H1 (cell line): ENCODE data around the gene PIK3CA. TPM values are rescaled to one million over a fixed set of nuclear protein-coding genes. Genes with fewer than 3 reads are reported as not detected.

Source experiments
- CTCF ChIA-PET: fragments of 300-600 bp; sonication (Branson Sonifier 250); formaldehyde crosslinking; loops from one replicate; lab custom pipeline; 2021; ENCODE audit not compliant: partially characterized antibody; lab: Charles Lee
- POLR2A ChIA-PET: fragments of 300-600 bp; sonication (Branson Sonifier 250); formaldehyde crosslinking; loops from one replicate; lab custom pipeline; 2021; ENCODE audit warnings: inconsistent platforms; ENCODE audit not compliant: partially characterized antibody; lab: Charles Lee
- DNase-seq, 2 experiments: peaks; one replicate each; pipeline versions ENCODE4 v3.0.0 to v3.0.0-alpha.2; 2010 to 2022; ENCODE audit warnings: low spot score in 2 of 2, low read depth in 1 of 2, mixed read lengths in 1 of 2
- FAIRE-seq: peaks from 2 replicates; lab custom pipeline; 2011; peaks lifted over from hg19 to GRCh38; lab: Jason Lieb, UNC
- H2AFZ ChIP-seq: 2 replicates; pipeline ENCODE4 v1.8.1; 2012; ENCODE audit warnings: low read length, inconsistent platforms
- H2AK5ac ChIP-seq: 2 replicates; pipeline ENCODE4 v1.6.1; 2013; ENCODE audit warnings: low read depth, low read length
- H2BK120ac ChIP-seq: replicated peaks from 2 replicates; pipeline ENCODE3; 2013; ENCODE audit warnings: low read depth, low read length, inconsistent platforms
- H2BK12ac ChIP-seq: 2 replicates; pipeline ENCODE4 v1.6.1; 2013; ENCODE audit warnings: low read depth, low read length
- H2BK15ac ChIP-seq: 2 replicates; pipeline ENCODE4 v1.6.1; 2013; ENCODE audit warnings: low read length
- H2BK20ac ChIP-seq: 2 replicates; pipeline ENCODE4 v1.6.1; 2013; ENCODE audit warnings: low read length
- H2BK5ac ChIP-seq: 2 replicates; pipeline ENCODE4 v1.6.1; 2013; ENCODE audit warnings: low read depth, low read length
- H3K14ac ChIP-seq: 2 replicates; pipeline ENCODE4 v1.6.1; 2013; ENCODE audit warnings: inconsistent platforms; ENCODE audit not compliant: insufficient read length
- H3K18ac ChIP-seq: 2 replicates; pipeline ENCODE4 v1.6.1; 2013; ENCODE audit warnings: low read length; ENCODE audit errors: extremely low read depth
- H3K23ac ChIP-seq: 2 replicates; pipeline ENCODE4 v1.6.1; 2013; ENCODE audit warnings: inconsistent platforms; ENCODE audit not compliant: insufficient read length
- H3K23me2 ChIP-seq: 2 replicates; pipeline ENCODE4 v1.6.1; 2013; ENCODE audit warnings: low read depth, low read length
- H3K27ac ChIP-seq: 2 replicates; pipeline ENCODE4 v1.6.1; 2011; ENCODE audit warnings: low read depth, low read length, inconsistent platforms
- H3K27me3 ChIP-seq, 4 experiments: replicated peaks in 1 of 4; 1 replicate in 1 of 4; 2 replicates in 3 of 4; pipeline versions ENCODE4 v1.6.1 to v1.8.1; 2011 to 2013; ENCODE audit warnings: low read length in 3 of 4, mild to moderate bottlenecking in 3 of 4, inconsistent platforms in 2 of 4, mixed read lengths in 2 of 4, moderate library complexity in 1 of 4; ENCODE audit not compliant: control insufficient read depth in 3 of 4, insufficient read depth in 3 of 4; ENCODE audit errors: extremely low read depth in 1 of 4
- H3K36me3 ChIP-seq, 4 experiments: 2 replicates each; pipeline versions ENCODE4 v1.6.1 to v1.8.1; 2011 to 2013; ENCODE audit warnings: mild to moderate bottlenecking in 4 of 4, low read length in 3 of 4, moderate library complexity in 2 of 4, control low read depth in 1 of 4, inconsistent platforms in 1 of 4; ENCODE audit not compliant: insufficient read depth in 4 of 4, control insufficient read depth in 2 of 4
- H3K4ac ChIP-seq: replicated peaks from 2 replicates; pipeline ENCODE3; 2013; ENCODE audit warnings: low read length, low read depth, mixed read lengths, inconsistent platforms; ENCODE audit not compliant: insufficient read length
- H3K4me1 ChIP-seq, 4 experiments: replicated peaks in 1 of 4; 1 replicate in 1 of 4; 2 replicates in 3 of 4; pipeline versions ENCODE4 v1.6.1 to v1.8.1; 2011 to 2013; ENCODE audit warnings: low read length in 3 of 4, inconsistent platforms in 2 of 4, mixed read lengths in 1 of 4; ENCODE audit not compliant: insufficient read depth in 4 of 4, control insufficient read depth in 3 of 4
- H3K4me2 ChIP-seq, 2 experiments: 2 replicates each; pipeline versions ENCODE4 v1.6.1 to v1.8.1; 2011 to 2013; ENCODE audit warnings: low read depth in 2 of 2, low read length in 2 of 2, control low read depth in 1 of 2, inconsistent platforms in 1 of 2, mild to moderate bottlenecking in 1 of 2; ENCODE audit not compliant: insufficient read depth in 1 of 2
- H3K4me3 ChIP-seq, 4 experiments: fragments of 200-600, 300-600 bp in 1 of 4; sonication (generic), shearing (Covaris generic), sonication (Bioruptor Twin) in 1 of 4; 2 replicates each; pipeline versions ENCODE4 v1.5.1 to v1.8.1; 2011 to 2016; ENCODE audit warnings: low read length in 4 of 4, low read depth in 3 of 4, control low read depth in 2 of 4, inconsistent platforms in 2 of 4, mild to moderate bottlenecking in 2 of 4, mixed read lengths in 1 of 4, moderate library complexity in 1 of 4; ENCODE audit not compliant: insufficient read depth in 2 of 4; ENCODE audit errors: extremely low read depth in 1 of 4
- H3K56ac ChIP-seq: replicated peaks from 2 replicates; pipeline ENCODE3; 2013; ENCODE audit warnings: low read depth, mild to moderate bottlenecking, mixed read lengths, low read length, inconsistent platforms; ENCODE audit not compliant: insufficient read length
- H3K79me1 ChIP-seq: 2 replicates; pipeline ENCODE4 v1.6.1; 2013; ENCODE audit warnings: low read depth, low read length, control low read depth
- H3K79me2 ChIP-seq, 2 experiments: 2 replicates each; pipeline versions ENCODE4 v1.6.1 to v1.8.1; 2012 to 2013; ENCODE audit warnings: low read length in 2 of 2, mild to moderate bottlenecking in 2 of 2, inconsistent platforms in 1 of 2; ENCODE audit not compliant: insufficient read depth in 2 of 2, control insufficient read depth in 1 of 2
- H3K9ac ChIP-seq, 4 experiments: replicated peaks in 1 of 4; 1 replicate in 1 of 4; 2 replicates in 3 of 4; pipeline versions ENCODE4 v1.6.1 to v1.8.1; 2011 to 2013; ENCODE audit warnings: low read depth in 3 of 4, low read length in 3 of 4, control low read depth in 2 of 4, mild to moderate bottlenecking in 2 of 4, moderate library complexity in 2 of 4, inconsistent platforms in 1 of 4; ENCODE audit errors: extremely low read depth in 1 of 4
- H3K9me3 ChIP-seq, 2 experiments: 2 replicates each; pipeline versions ENCODE4 v1.6.1 to v1.8.1; 2012 to 2013; ENCODE audit warnings: mild to moderate bottlenecking in 2 of 2, moderate library complexity in 2 of 2, control low read depth in 1 of 2, inconsistent platforms in 1 of 2, low read depth in 1 of 2, low read length in 1 of 2, mixed read lengths in 1 of 2; ENCODE audit not compliant: insufficient read depth in 2 of 2
- H4K20me1 ChIP-seq, 2 experiments: replicated peaks in 1 of 2; 2 replicates each; pipeline versions ENCODE3 to v1.8.1; 2011 to 2013; ENCODE audit warnings: inconsistent platforms in 2 of 2, low read length in 2 of 2, mild to moderate bottlenecking in 1 of 2; ENCODE audit not compliant: insufficient read depth in 2 of 2, control insufficient read depth in 1 of 2
- H4K5ac ChIP-seq: 2 replicates; pipeline ENCODE4 v1.6.1; 2013; ENCODE audit warnings: low read length, low read depth, mixed read lengths, inconsistent platforms; ENCODE audit not compliant: insufficient read length
- H4K8ac ChIP-seq: 2 replicates; pipeline ENCODE4 v1.8.0; 2013; ENCODE audit warnings: mild to moderate bottlenecking, moderate library complexity, low read length, inconsistent platforms; ENCODE audit not compliant: insufficient read depth; ENCODE audit errors: extremely low read depth
- H4K91ac ChIP-seq: replicated peaks from 2 replicates; pipeline ENCODE3; 2013; ENCODE audit warnings: low read length, mixed read lengths, inconsistent platforms; ENCODE audit not compliant: insufficient read length
- BCL11A ChIP-seq, 2 experiments: IDR thresholded peaks; one replicate each; pipeline ENCODE4 v1.6.1; 2011; ENCODE audit warnings: low read depth in 2 of 2, low read length in 2 of 2, mild to moderate bottlenecking in 2 of 2
- GABPA ChIP-seq: IDR thresholded peaks from 2 replicates; pipeline ENCODE4 v1.6.1; 2011; ENCODE audit warnings: mild to moderate bottlenecking, low read length, moderate library complexity, borderline replicate concordance; ENCODE audit not compliant: insufficient read depth
- GTF2F1 ChIP-seq: IDR thresholded peaks from 2 replicates; pipeline ENCODE4 v1.6.1; 2012; ENCODE audit warnings: low read depth, low read length, improper control_type of control experiment, borderline replicate concordance
- HDAC2 ChIP-seq, 2 experiments: fragments of 300-600 bp in 1 of 2; sonication (generic) in 1 of 2; IDR thresholded peaks; 2 replicates each; pipeline ENCODE4 v1.6.1; 2011 to 2012; ENCODE audit warnings: low read depth in 2 of 2, low read length in 2 of 2, mild to moderate bottlenecking in 2 of 2, moderate library complexity in 2 of 2, borderline replicate concordance in 1 of 2, inconsistent platforms in 1 of 2
- SIRT6 ChIP-seq: IDR thresholded peaks from one replicate; pipeline ENCODE4 v1.7.1; 2012; ENCODE audit warnings: low read length, inconsistent platforms
- SP4 ChIP-seq: IDR thresholded peaks from 2 replicates; pipeline ENCODE4 v1.6.1; 2012; ENCODE audit warnings: low read length, inconsistent platforms
- ZNF274 ChIP-seq: IDR thresholded peaks from 2 replicates; pipeline ENCODE4 v1.7.0; 2012; ENCODE audit warnings: low read length, borderline replicate concordance; ENCODE audit errors: extremely low read depth
- WGBS, 2 experiments: shearing (Covaris generic) in 1 of 2; methylation state at CpG; one replicate each; pipeline versions ENCODE4 v1.1.6 to v1.1.7; 2013 to 2015; ENCODE audit warnings: low lambda C conversion rate in 2 of 2, mixed read lengths in 2 of 2, inconsistent platforms in 1 of 2, low coverage in 1 of 2, missing lambda C conversion rate in 1 of 2; ENCODE audit not compliant: insufficient replicate concordance in 2 of 2, insufficient coverage in 1 of 2, insufficient read length in 1 of 2; ENCODE audit errors: extremely low coverage in 1 of 2, missing lambda C conversion rate in 1 of 2; 5-methylcytosine and 5-hydroxymethylcytosine counted together
- polyA plus RNA-seq, 7 experiments: library from polyadenylated mRNA; depleted of rRNA in 3 of 7; stranded (reverse) in 5 of 7; unstranded in 2 of 7; fragments of >200 nt in 5 of 7; fragments of 200-250 nt in 2 of 7; gene quantifications; 1 replicate in 5 of 7; 2 replicates in 1 of 7; 4 replicates in 1 of 7; pipeline versions ENCODE4 v1.2.1 to v1.2.3, GENCODE V29; 2011 to 2013; ENCODE audit warnings: missing spikeins in 2 of 7, mixed read lengths in 2 of 7
- total RNA-seq: library from RNA; stranded (reverse); fragmentation: NEBNext Ultra II Directional; extraction: Animal tissue kit (Norgen Biotek cat#: 25700); gene quantifications from 2 replicates; pipeline ENCODE4 v1.2.1, GENCODE V29; 2021
- TF ChIP-seq, protein P1 (sequence below): IDR thresholded peaks from 2 replicates; pipeline ENCODE4 v1.6.1; 2012; ENCODE audit warnings: low read length, inconsistent platforms

The PIK3CA gene
- total and polyA plus RNA-seq, 2 of the 8 experiments (the other 6 are each of a cell fraction or from before 2014, with no cell fraction given), result 1.6 to 11.3 TPM

DNA sequence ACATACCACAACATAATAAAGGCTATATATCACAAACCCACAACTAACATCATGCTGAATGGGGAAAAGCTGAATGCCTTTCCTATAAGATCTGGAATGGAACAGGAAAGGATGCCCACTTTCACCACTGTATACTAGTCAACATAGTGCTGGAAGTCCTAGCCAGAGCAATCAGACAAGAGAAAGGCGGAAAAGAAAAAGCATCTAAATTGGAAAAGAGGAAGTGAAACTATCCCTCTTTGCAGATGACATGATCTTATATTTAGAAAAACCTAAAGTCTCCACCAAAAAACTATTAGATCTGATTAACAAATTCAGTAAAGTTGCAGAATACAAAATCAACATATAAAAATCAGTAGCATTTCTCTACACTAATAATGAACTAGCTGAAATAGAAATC is 14.6 kb upstream of the PIK3CA start:
- no peaks in the 10 kb centered on the region for H3K4me1 ChIP-seq
- H2AFZ ChIP-seq, result no peak overlapping the region
- no peak overlapping the region for H3K56ac ChIP-seq
- no peak overlapping the region for H3K27ac ChIP-seq
- H3K18ac ChIP-seq, result no peak overlapping the region
- no peak overlapping the region for H2BK12ac ChIP-seq
- H2BK120ac ChIP-seq, result no peak overlapping the region
- H2BK5ac ChIP-seq, result no peak overlapping the region
- no peak overlapping the region for H2AK5ac ChIP-seq
- H3K79me1 ChIP-seq, result no peaks in the 10 kb centered on the region
- H3K9ac ChIP-seq, result no peak overlapping the region
- DNase-seq (no peak), FAIRE-seq (no peak)
- H3K79me2 ChIP-seq, result no peaks in the 10 kb centered on the region
- H3K9me3 ChIP-seq, result peaks cover 0 to 9% of the 10 kb centered on the region in 2 experiments; a peak in 1 of 4 replicates
- no peak overlapping the region for H4K5ac ChIP-seq
- no peak overlapping the region for H2BK20ac ChIP-seq
- no peak overlapping the region for H3K14ac ChIP-seq
- no peak overlapping the region for H3K4ac ChIP-seq
- 85% methylated on average over 1 of the region's 1 CpG; no CpG with 5 or more reads in 1 of the 2 experiments for WGBS, 2 experiments
- no peak overlapping the region for H2BK15ac ChIP-seq
- no peak overlapping the region for H3K4me2 ChIP-seq
- no peak overlapping the region for H4K91ac ChIP-seq
- CTCF ChIA-PET, result no interaction called here
- no peaks in the 10 kb centered on the region for H4K20me1 ChIP-seq
- H3K4me3 ChIP-seq, result no peak overlapping the region
- no peaks in the 10 kb centered on the region for H3K36me3 ChIP-seq
- H3K23me2 ChIP-seq, result no peaks in the 10 kb centered on the region
- POLR2A ChIA-PET, result interaction anchor here (1.0 kb wide), 1 partner anchor 21 kb away, joined by 3 read pairs; no protein-coding TSS in a partner anchor
- H3K23ac ChIP-seq, result no peak overlapping the region
- H3K27me3 ChIP-seq, result no peaks in the 10 kb centered on the region
- no peak overlapping the region for H4K8ac ChIP-seq
- TF ChIP-seq BCL11A (IDR thresholded peaks at IDR 0.05; ENCODE audit: low read depth in 2 of 2, low read length in 2 of 2) (no peak), SIRT6 (no peak), SP4 (no peak), ZNF274 (no peak), HDAC2 (IDR thresholded peaks at IDR 0.05; ENCODE audit: borderline replicate concordance in 1 of 2, low read depth in 2 of 2, low read length in 2 of 2) (no peak), GABPA (no peak), GTF2F1 (no peak)
- TF ChIP-seq, protein P1, sequence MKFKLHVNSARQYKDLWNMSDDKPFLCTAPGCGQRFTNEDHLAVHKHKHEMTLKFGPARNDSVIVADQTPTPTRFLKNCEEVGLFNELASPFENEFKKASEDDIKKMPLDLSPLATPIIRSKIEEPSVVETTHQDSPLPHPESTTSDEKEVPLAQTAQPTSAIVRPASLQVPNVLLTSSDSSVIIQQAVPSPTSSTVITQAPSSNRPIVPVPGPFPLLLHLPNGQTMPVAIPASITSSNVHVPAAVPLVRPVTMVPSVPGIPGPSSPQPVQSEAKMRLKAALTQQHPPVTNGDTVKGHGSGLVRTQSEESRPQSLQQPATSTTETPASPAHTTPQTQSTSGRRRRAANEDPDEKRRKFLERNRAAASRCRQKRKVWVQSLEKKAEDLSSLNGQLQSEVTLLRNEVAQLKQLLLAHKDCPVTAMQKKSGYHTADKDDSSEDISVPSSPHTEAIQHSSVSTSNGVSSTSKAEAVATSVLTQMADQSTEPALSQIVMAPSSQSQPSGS, result no peak
